Stimulated activated CD4-positive, alpha-beta T cell treated with anti-CD3 and anti-CD28 coated beads, Interleukin-4, amount 100 ng/mL, for 48 hours (primary cell): Measurements from ENCODE around the gene RTF1.

Experiments used
- DNase-seq, 2 donors: peaks; one replicate each; pipeline ENCODE4 v3.0.0-alpha.2; 2020; ENCODE audit warnings: low read depth in 2 of 2

The RTF1 gene

DNA sequence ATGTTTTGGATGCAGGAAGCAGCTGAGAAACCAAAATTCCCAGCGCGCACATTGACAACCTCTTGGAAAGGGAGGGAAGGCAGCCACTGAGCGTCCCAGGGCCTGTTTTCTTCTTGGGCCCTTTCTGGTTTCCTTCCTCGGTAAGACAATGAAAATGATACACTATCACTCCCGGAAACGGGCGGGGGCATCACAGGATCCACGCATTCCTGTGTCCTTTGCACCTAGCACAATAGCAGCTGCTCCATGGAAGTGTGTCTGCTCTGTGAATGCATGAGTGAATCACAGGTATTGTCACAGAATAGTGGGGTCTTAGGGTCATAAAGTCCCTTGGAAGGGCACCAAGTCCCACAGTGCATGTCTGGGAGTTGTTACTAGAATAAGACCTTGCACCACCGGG lies 70.5 kb downstream of the RTF1 start:
- no peak for DNase-seq

DNA sequence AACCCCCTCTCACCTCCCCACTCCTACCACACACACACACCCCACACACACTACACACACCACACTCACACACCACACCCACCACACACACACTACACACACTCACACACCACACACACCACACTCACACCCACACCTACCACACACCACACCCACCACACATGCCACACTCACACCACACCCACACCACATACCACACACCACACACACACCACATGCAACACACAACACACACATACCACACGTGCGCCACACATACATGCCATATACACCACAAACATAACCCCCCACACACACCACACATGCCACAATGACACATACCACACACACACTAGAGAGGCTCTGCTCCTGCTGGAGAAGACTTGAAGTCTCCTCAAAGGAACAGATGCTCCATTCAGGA lies 70.9 kb downstream of the RTF1 start:
- DNase-seq: no peak

DNA sequence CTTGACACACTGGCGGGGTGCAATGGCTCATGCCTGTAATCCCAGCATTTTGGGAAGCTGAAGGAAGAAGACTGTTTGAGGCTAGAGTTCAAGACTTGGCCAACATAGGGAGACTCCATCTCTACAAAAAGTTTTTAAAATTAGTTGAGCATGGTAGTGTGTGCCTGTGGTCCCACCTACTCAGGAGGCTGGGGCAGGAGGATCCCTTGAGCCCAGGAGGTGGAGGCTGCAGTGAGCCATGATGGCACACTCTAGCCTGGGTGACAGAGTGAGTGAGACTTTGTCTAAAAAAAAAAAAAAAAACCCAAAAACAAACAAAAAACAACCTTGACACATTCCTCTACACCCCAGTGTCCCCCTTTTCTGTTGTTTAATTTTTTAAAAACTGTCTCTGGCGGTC lies 72.7 kb downstream of the RTF1 start:
- DNase-seq: no peak

DNA sequence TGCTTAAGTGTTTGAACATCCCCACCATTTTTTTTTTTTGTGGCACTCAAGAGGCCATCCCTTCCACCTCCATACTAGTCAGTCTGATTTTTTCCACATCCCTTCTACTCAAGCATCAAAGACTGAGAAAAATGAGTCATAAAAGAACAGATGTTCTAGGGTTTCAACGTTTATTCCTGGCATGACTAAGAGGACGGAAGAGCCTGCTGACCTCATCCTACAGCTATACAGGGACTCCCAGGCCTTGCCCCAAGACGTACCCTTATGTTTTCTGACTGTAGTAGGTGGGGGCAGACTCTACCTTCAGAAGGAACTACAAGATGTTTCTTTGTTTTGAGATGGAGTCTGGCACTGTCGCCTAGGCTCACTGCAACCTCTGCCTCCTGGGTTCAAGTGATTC lies 73.5 kb downstream of the RTF1 start:
- no peak for DNase-seq

DNA sequence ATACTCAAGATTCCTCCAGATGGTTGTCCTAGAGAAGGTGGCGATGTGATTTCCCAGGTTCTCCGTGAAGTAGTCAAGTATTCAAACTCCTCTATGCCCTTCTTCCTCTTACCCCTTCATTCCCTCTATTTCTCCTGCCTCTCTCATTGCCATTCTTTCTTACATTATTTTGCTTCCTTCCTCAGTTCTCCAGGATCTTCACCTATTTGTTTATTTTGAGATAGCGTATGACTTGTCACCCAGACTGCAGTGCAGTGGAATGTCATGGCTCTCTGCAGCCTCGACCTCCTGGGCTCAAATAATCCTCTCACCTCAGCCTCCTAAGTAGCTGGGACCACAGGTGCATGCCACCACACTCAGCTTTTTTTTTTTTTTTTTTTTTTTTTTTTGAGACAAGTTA lies 75.0 kb downstream of the RTF1 start:
- no peak for DNase-seq

DNA sequence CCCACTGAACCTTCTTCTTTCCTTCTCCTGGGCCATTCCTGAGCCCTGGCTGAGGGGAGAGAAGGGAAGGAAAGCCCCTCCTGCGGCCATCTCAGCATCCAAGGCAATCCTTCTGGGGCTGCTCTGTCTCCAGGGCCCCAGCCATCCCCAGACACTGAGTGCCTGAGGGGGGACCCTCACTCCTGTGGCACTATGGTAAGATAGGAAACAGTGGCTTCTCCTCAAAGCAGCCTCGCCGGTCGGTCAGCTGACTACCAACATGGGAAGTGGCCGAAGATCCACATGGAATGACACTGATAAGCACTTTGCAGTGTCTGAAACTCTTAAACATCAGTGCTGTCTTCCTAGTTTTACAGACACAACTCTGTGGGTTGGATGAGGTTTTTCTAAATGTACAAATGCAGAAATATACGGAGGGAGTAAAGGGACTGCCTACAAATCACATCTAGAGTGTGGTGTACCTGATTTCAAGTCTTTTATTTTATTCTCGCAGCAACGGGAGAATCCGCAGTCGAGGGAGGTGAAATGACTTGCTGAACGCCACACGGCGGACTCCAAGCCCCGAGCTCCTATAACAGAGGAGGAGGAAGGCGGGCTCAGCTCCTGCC lies 75.8 kb downstream of the RTF1 start:
- DNase-seq: no peak

DNA sequence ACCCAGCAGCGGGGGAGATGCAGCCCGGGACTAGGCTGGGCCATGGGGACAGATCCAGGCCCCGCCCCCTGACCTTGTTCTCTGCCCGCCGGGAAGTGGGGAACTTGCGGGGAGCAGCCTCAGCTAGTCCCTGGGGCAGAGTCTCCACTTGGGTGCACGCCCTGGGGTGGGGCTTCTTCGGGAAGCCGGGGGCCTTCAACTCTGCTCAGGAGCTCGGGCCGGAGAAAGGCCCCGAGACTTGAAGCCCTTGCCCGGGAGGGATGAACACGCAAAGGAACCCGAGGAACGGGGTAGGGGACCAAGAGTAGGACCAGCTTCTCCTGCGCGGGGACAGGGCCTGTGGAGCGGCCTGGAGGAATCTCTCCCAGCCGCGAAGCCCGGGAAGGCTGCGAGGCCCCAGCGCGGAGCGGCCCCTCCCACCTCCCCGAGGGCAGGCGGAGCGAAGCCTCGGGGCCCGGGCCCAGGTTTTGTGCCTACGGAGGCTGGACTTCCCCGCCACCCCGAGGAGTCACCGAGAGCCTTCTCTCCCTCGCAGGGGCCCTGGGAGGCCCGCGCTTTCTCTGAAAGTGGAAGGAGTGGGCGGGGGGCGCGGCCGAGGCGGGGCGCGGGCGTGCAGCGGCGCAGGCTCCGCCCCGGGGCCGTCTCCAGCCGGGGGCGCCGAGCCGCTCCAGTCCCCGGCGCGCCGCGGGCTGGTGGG lies 76.5 kb downstream of the RTF1 start, which contains the start of gene ITPKA:
ITPKA (plus strand) TSS at position 670 of the 697 bp plus-strand sequence. CDS start 54 bp downstream, outside the sequence.
- peak; percentile 86 to 87 for DNase-seq

GRCh38 chr15:41493902-41494189 lies 77.0 kb downstream of the RTF1 start:
- no peak for DNase-seq

DNA sequence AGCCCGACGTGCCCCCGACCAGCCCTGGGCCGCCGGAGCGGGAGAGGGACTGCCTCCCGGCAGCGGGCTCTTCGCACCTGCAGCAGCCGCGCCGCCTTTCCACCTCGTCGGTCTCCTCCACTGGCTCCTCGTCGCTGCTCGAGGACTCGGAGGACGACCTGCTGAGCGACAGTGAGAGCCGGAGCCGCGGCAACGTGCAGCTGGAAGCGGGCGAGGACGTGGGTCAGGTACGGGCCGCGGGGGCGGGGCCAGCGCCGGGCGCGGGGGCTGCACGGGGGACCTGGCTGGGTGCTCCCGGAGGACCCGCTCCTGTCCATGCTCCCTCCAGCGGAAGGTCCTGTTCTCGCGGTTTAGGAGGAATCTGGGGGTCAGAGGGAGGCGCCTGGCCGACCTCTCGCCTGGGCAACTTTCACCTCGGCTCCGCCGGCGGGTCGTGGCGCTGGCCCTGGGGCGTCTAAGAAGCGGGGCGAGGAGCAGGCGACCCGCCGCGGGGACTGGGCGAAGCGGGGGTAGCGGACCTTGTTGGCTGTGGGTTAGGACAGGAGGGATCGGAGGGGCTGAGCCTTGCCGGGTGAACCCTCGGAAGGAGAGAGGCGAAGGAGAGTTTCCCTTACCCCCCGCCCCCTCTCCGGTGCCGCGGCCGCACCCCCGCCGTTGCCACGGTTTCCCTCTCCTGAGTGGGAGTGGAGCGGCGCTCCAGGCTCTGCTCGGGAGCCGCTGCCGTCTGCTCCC lies 77.5 kb downstream of the RTF1 start:
- no peak for DNase-seq

DNA sequence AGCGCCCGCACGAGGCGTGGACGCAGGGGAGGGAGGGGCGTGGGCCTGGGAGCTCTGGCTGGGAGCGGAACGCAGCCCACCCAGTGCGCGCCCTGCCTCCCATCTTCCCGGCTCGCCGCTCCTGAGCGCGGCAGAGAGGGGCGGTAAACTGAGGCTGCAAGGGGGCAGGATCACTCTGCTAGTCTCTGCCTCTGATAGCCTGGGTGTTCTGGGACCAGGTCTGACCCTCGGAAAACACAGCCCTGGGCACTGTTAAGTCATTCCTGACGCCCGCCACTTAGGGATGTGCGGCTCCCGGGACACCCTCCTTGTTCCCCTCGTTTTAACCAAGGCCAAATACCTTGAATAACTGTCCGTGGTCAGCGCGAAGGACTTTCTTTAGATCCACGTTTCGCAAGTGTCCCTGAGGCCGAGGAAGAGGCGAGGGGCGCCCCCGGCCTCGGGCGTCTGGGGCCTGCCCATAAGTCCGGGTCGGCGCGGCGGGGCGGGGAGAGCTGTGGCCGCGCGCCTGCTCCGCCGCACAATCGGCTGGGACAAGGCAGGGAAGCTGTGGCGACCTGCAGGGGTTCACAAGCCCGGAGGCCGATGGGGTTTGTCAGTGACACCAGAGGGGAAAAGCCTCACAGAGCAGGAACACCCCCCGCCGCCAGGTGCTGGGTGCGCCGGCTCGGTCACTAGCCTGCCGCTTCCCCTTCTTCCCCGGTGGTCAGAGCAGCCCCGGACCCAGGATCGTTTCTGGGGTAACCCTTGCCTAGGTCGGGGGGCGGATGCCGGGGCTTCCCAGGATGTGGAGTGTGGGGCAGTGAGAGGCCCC lies 78.2 kb downstream of the RTF1 start:
- DNase-seq: no peak

DNA sequence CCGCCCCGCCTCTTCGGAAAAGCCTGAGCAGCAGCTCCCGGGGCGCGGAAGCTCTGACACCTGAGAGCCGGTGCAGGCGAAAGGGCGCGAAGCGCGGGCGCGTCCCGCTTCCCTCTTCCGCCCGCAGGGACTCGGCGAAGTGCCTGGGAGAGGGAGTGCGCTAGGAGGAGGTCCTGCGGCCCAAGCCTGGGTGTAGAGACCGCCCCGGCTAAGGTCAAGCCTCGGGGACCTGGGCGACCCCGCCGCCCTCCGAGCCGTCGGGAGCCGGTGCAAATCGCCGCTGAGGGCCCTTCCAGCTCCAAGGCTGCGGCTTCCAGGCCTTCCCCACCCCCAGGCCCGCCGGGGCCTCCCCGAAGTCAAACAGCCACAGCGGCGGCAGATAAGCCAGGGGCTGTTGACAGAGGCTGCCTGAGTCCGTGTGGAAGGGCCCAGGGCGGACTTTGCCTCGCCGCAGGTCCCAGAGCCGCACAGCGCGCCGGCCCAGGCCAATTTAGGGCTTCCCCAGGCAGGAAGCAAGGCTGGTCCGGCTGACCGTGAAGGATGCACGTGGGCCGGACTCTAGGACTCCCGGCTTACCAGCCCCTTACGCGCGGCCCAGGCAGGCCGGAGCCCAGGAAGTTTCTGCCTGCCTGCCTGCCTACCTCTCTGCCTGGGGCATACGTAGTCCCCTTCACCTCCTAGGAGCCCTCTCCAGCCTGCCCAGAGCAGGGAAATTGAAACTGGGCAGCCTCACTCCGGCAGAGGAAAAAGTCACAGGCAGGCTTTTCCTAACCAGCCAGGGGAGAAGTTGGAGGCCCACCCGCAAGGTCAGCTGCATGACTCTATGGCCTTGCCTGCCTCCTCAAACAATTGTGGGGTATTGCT lies 79.1 kb downstream of the RTF1 start:
- no peak for DNase-seq

GRCh38 chr15:41498657-41499056 lies 81.8 kb downstream of the RTF1 start:
- DNase-seq: no peak

DNA sequence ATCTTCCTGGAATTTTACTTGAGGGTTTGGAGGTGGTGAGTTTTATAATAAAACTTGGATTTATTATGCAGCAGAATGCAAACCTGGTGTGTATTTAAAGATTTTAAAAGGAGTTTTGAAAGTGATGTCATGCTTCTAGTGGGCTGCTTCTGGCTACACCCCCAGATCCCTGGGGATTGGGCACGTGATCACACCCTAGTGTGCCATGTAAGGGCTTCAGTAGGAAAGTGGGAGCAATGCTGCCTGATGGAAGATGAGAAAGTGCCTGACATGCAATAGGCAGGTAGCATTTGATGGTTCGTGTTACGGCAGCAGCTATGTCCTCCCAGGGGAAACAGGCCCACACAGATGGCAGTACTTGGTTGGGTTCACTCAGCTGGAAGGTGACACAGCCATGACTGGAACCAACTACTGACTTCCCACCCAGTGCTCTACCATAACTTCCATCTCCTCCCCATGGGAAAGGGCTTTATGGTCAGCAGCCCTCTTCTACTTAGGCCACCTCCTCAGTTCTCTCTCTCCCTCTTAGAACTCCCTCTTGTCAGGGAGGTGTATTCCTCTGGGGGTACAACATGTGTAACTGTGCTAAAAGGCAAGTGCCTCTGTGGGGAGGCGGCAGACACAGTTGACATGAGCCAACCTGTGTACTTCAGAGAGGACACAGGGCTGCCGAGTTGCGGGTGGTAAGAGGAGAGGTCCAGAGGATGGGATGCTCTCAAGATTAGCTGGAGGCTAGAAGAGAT lies 82.4 kb downstream of the RTF1 start:
- DNase-seq: no peak

GRCh38 chr15:41501191-41501917 lies 84.5 kb downstream of the RTF1 start:
- DNase-seq: no peak

- DNase-seq: no peak
Observed at GRCh38 chr15:41501931-41502794, 85.3 kb downstream of the RTF1 start.

- no peak for DNase-seq
Observed at GRCh38 chr15:41502795-41503668, 86.1 kb downstream of the RTF1 start.

GRCh38 chr15:41503669-41504010 lies 86.7 kb downstream of the RTF1 start:
- DNase-seq: no peak
